ENCODE measurements around the gene CFAP54. TPM values are rescaled to one million over a fixed set of nuclear protein-coding genes. Genes with fewer than 3 reads are reported as not detected.

Gene CFAP54
- total RNA-seq, 1 experiment from 2014 or later, result 0.09 TPM

DNA sequence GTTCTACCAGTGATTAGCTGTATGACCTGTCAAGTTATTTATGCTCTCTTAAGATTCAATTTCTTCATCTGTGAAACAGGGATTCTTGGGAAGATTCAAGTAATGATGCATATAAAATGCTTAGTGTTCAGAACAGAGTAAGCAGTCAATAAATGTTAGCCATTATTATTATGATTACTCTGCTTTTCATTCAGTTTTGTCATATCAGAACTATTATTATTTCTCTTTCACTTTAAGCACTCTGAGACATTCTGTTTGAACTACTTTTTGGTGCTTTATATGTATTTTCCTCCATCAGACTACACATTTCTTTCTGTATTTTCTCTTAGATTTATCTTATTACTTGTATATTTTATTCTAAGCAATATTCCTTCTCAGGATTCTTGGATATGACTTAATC, 81.2 kb downstream of the CFAP54 start (continued):
- TF ChIP-seq, protein P1, sequence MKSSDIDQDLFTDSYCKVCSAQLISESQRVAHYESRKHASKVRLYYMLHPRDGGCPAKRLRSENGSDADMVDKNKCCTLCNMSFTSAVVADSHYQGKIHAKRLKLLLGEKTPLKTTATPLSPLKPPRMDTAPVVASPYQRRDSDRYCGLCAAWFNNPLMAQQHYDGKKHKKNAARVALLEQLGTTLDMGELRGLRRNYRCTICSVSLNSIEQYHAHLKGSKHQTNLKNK (CRISPR knock-in tag; IDR thresholded peaks at IDR 0.05), result no peak
- TF ChIP-seq ZBTB21 (CRISPR knock-in tag; IDR thresholded peaks at IDR 0.05; ENCODE audit: borderline replicate concordance), result no peak
- TF ChIP-seq NR3C1 (CRISPR knock-in tag; conservative IDR thresholded peaks at IDR 0.05; ENCODE audit: low read depth), result no peak
- no peak for TF ChIP-seq TEAD4 (CRISPR knock-in tag; IDR thresholded peaks at IDR 0.05)
- no peak for TF ChIP-seq ZNF416 (CRISPR knock-in tag; IDR thresholded peaks at IDR 0.05)
- TF ChIP-seq, protein P2, sequence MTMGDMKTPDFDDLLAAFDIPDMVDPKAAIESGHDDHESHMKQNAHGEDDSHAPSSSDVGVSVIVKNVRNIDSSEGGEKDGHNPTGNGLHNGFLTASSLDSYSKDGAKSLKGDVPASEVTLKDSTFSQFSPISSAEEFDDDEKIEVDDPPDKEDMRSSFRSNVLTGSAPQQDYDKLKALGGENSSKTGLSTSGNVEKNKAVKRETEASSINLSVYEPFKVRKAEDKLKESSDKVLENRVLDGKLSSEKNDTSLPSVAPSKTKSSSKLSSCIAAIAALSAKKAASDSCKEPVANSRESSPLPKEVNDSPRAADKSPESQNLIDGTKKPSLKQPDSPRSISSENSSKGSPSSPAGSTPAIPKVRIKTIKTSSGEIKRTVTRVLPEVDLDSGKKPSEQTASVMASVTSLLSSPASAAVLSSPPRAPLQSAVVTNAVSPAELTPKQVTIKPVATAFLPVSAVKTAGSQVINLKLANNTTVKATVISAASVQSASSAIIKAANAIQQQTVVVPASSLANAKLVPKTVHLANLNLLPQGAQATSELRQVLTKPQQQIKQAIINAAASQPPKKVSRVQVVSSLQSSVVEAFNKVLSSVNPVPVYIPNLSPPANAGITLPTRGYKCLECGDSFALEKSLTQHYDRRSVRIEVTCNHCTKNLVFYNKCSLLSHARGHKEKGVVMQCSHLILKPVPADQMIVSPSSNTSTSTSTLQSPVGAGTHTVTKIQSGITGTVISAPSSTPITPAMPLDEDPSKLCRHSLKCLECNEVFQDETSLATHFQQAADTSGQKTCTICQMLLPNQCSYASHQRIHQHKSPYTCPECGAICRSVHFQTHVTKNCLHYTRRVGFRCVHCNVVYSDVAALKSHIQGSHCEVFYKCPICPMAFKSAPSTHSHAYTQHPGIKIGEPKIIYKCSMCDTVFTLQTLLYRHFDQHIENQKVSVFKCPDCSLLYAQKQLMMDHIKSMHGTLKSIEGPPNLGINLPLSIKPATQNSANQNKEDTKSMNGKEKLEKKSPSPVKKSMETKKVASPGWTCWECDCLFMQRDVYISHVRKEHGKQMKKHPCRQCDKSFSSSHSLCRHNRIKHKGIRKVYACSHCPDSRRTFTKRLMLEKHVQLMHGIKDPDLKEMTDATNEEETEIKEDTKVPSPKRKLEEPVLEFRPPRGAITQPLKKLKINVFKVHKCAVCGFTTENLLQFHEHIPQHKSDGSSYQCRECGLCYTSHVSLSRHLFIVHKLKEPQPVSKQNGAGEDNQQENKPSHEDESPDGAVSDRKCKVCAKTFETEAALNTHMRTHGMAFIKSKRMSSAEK (CRISPR knock-in tag; IDR thresholded peaks at IDR 0.05; ENCODE audit: borderline replicate concordance), result no peak
- TF ChIP-seq, protein P3, sequence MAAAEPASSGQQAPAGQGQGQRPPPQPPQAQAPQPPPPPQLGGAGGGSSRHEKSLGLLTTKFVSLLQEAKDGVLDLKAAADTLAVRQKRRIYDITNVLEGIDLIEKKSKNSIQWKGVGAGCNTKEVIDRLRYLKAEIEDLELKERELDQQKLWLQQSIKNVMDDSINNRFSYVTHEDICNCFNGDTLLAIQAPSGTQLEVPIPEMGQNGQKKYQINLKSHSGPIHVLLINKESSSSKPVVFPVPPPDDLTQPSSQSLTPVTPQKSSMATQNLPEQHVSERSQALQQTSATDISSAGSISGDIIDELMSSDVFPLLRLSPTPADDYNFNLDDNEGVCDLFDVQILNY (CRISPR knock-in tag; IDR thresholded peaks at IDR 0.05), result no peak
- no peak for TF ChIP-seq HMGA2 (CRISPR knock-in tag; IDR thresholded peaks at IDR 0.05)
- TF ChIP-seq ZNF671 (CRISPR knock-in tag; IDR thresholded peaks at IDR 0.05), result no peak
- TF ChIP-seq, protein P4, sequence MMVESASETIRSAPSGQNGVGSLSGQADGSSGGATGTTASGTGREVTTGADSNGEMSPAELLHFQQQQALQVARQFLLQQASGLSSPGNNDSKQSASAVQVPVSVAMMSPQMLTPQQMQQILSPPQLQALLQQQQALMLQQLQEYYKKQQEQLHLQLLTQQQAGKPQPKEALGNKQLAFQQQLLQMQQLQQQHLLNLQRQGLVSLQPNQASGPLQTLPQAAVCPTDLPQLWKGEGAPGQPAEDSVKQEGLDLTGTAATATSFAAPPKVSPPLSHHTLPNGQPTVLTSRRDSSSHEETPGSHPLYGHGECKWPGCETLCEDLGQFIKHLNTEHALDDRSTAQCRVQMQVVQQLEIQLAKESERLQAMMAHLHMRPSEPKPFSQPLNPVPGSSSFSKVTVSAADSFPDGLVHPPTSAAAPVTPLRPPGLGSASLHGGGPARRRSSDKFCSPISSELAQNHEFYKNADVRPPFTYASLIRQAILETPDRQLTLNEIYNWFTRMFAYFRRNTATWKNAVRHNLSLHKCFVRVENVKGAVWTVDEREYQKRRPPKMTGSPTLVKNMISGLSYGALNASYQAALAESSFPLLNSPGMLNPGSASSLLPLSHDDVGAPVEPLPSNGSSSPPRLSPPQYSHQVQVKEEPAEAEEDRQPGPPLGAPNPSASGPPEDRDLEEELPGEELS (CRISPR knock-in tag; IDR thresholded peaks at IDR 0.05), result no peak
- no peak for TF ChIP-seq JUN (CRISPR knock-in tag; IDR thresholded peaks at IDR 0.05)
- TF ChIP-seq ZNF317 (CRISPR knock-in tag; IDR thresholded peaks at IDR 0.05; ENCODE audit: borderline replicate concordance, low read depth), result no peak
- no peak for TF ChIP-seq MXD4 (CRISPR knock-in tag; IDR thresholded peaks at IDR 0.05; ENCODE audit: borderline replicate concordance)
- no peak for TF ChIP-seq NFE2L1 (CRISPR knock-in tag; IDR thresholded peaks at IDR 0.05)
- TF ChIP-seq ETV6 (CRISPR knock-in tag; IDR thresholded peaks at IDR 0.05), result no peak

DNA sequence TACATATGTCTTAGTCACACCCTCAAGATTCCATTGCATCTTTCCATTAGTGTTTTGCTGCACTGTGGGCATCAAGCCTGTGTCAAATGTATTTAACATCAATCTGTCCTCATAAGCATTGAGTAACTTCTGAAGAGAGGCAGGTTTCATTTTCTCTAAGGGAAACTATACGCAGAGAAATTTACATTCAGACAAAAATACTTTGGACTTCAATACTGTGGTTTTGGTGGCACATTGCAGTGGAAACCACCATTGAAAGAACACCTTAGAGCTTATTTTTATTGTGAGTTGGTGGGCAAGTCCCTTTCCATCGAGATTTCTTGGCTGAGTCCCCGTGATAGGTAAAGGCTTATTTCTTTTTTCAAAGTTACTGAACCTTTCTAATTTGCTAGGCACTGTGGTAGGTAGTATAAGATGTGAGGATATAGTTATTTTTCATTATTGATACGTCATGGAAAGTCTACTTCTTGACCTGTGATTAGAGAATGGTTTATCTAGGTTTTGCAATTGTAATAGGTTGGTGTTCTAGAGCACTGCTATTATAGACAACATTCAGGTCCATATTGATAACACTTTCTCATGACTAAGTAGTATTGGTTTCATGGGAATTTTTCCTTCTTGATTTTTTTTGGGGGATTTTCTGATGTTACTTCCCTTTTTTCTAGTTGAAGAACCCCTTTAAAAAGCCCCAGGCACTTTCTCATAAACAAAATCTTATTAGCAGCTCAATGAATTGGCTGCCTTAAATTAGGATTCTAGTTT, 81.9 kb downstream of the CFAP54 start:
- H3K4me1 Mint-ChIP-seq, result no peaks in the 10 kb centered on the region
- H3K27me3 Mint-ChIP-seq (ENCODE audit: low read depth), result no peaks in the 10 kb centered on the region
- H3K36me3 Mint-ChIP-seq, result no peaks in the 10 kb centered on the region
- CTCF ChIA-PET, result no interaction called here
- POLR2A ChIA-PET, result no interaction called here
- ATAC-seq (no peak), DNase-seq (ENCODE audit: low spot score) (no peak)
- H3K27ac Mint-ChIP-seq, result no peak overlapping the region
- H3K9me3 Mint-ChIP-seq, result peaks cover 6% of the 10 kb centered on the region; the same call in 1 of the 2 replicates
- H3K4me3 Mint-ChIP-seq, result no peak overlapping the region
- no peak for TF ChIP-seq ETV6 (CRISPR knock-in tag; IDR thresholded peaks at IDR 0.05)
- TF ChIP-seq, protein P5, sequence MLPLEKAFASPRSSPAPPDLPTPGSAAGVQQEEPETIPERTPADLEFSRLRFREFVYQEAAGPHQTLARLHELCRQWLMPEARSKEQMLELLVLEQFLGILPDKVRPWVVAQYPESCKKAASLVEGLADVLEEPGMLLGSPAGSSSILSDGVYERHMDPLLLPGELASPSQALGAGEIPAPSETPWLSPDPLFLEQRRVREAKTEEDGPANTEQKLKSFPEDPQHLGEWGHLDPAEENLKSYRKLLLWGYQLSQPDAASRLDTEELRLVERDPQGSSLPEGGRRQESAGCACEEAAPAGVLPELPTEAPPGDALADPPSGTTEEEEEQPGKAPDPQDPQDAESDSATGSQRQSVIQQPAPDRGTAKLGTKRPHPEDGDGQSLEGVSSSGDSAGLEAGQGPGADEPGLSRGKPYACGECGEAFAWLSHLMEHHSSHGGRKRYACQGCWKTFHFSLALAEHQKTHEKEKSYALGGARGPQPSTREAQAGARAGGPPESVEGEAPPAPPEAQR (CRISPR knock-in tag; IDR thresholded peaks at IDR 0.05), result no peak
- TF ChIP-seq KAT7 (CRISPR knock-in tag; IDR thresholded peaks at IDR 0.05; ENCODE audit: borderline replicate concordance), result no peak
- no peak for TF ChIP-seq SOX15 (CRISPR knock-in tag; IDR thresholded peaks at IDR 0.05)
- no peak for TF ChIP-seq ZNF317 (CRISPR knock-in tag; IDR thresholded peaks at IDR 0.05; ENCODE audit: borderline replicate concordance, low read depth)
- TF ChIP-seq MXD4 (CRISPR knock-in tag; IDR thresholded peaks at IDR 0.05; ENCODE audit: borderline replicate concordance), result no peak
- TF ChIP-seq ZNF219 (CRISPR knock-in tag; IDR thresholded peaks at IDR 0.05; ENCODE audit: borderline replicate concordance), result no peak
- TF ChIP-seq, protein P6, sequence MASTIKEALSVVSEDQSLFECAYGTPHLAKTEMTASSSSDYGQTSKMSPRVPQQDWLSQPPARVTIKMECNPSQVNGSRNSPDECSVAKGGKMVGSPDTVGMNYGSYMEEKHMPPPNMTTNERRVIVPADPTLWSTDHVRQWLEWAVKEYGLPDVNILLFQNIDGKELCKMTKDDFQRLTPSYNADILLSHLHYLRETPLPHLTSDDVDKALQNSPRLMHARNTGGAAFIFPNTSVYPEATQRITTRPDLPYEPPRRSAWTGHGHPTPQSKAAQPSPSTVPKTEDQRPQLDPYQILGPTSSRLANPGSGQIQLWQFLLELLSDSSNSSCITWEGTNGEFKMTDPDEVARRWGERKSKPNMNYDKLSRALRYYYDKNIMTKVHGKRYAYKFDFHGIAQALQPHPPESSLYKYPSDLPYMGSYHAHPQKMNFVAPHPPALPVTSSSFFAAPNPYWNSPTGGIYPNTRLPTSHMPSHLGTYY (CRISPR knock-in tag; IDR thresholded peaks at IDR 0.05), result no peak
- no peak for TF ChIP-seq CREM (CRISPR knock-in tag; IDR thresholded peaks at IDR 0.05)
